PC-9 (cell line): Measurements from ENCODE around the gene ATG4B. TPM values are rescaled to one million over a fixed set of nuclear protein-coding genes. Genes with fewer than 3 reads are reported as not detected.

Experiments
- BruUV-seq: library from RNA; stranded (reverse); fragments of 400-500 nt; replicated peaks from 2 replicates; lab custom pipeline; 2021; lab: Mats Ljungman, UMichigan
- CTCF ChIA-PET: fragments of 300-600 bp; sonication (Branson Sonifier 250); formaldehyde crosslinking; loops from one replicate; lab custom pipeline; 2022; ENCODE audit warnings: antibody characterized with exemption; lab: Charles Lee
- POLR2A ChIA-PET: fragments of 300-600 bp; sonication (Branson Sonifier 250); formaldehyde crosslinking; loops from one replicate; lab custom pipeline; 2022; ENCODE audit warnings: antibody characterized with exemption; ENCODE audit not compliant: unreplicated experiment; lab: Charles Lee
- DNase-seq, 2 experiments: peaks; one replicate each; pipeline versions ENCODE4 v3.0.0 to v3.0.0-alpha.2; 2015 to 2022; ENCODE audit warnings: mixed read lengths in 1 of 2
- H2AFZ ChIP-seq: fragments of 200-600 bp; sonication (generic); 2 replicates; pipeline ENCODE4 v1.8.1; 2017; ENCODE audit warnings: antibody characterized with exemption
- H3F3A ChIP-seq: fragments of 200-600 bp; sonication (generic); 2 replicates; pipeline ENCODE4 v1.8.1; 2017; ENCODE audit warnings: antibody characterized with exemption, mild to moderate bottlenecking, low read depth; ENCODE audit not compliant: insufficient read depth
- H3K27ac ChIP-seq: fragments of 200-600 bp; sonication (generic); 2 replicates; pipeline ENCODE4 v1.6.1; 2016; ENCODE audit warnings: mixed run types
- H3K27me3 ChIP-seq: fragments of 200-600 bp; sonication (generic); 2 replicates; pipeline ENCODE4 v1.6.1; 2016; ENCODE audit warnings: low read depth, mixed run types; ENCODE audit not compliant: insufficient read depth
- H3K36me3 ChIP-seq: fragments of 200-600 bp; sonication (generic); 2 replicates; pipeline ENCODE4 v1.6.1; 2016; ENCODE audit warnings: low read depth, mixed run types
- H3K4me1 ChIP-seq: fragments of 200-600 bp; sonication (generic); replicated peaks from 2 replicates; pipeline ENCODE4 v1.6.1; 2016; ENCODE audit warnings: mixed run types; ENCODE audit not compliant: insufficient read depth
- H3K4me2 ChIP-seq: fragments of 200-600 bp; sonication (generic); 2 replicates; pipeline ENCODE4 v1.6.1; 2017; ENCODE audit warnings: mixed run types
- H3K4me3 ChIP-seq: fragments of 200-600 bp; sonication (generic); 2 replicates; pipeline ENCODE4 v1.6.1; 2016; ENCODE audit warnings: mixed run types
- H3K79me2 ChIP-seq: fragments of 200-600 bp; sonication (generic); 2 replicates; pipeline ENCODE4 v1.6.1; 2017; ENCODE audit warnings: low read depth, mixed run types
- H3K9me2 ChIP-seq: fragments of 200-600 bp; sonication (generic); 2 replicates; pipeline ENCODE4 v1.8.1; 2017; ENCODE audit warnings: mild to moderate bottlenecking; ENCODE audit not compliant: insufficient read depth
- H3K9me3 ChIP-seq: fragments of 200-600 bp; sonication (generic); 2 replicates; pipeline ENCODE4 v1.8.1; 2016; ENCODE audit warnings: low read depth; ENCODE audit not compliant: insufficient read depth
- H4K20me1 ChIP-seq: fragments of 200-600 bp; sonication (generic); 2 replicates; pipeline ENCODE4 v1.8.1; 2017; ENCODE audit not compliant: insufficient read depth
- EZH2 ChIP-seq: fragments of 200-600 bp; sonication (generic); IDR thresholded peaks from 2 replicates; pipeline ENCODE4 v1.8.0; 2017; ENCODE audit warnings: antibody characterized with exemption, low read depth
- intact Hi-C: fragments of 100-400 bp; cut with micrococcal nuclease; formaldehyde crosslinking; loops from one replicate; pipeline ENCODE4 v1.10.0; 2022; ENCODE audit not compliant: unreplicated experiment
- total RNA-seq: library from RNA; stranded (reverse); gene quantifications from 2 replicates; pipeline ENCODE4 v1.2.3, GENCODE V29; 2021
- TF ChIP-seq, protein P1 (sequence below): fragments of 200-600 bp; sonication (generic); conservative IDR thresholded peaks from 2 replicates; pipeline ENCODE4 v1.6.1; 2017; ENCODE audit warnings: mixed run types, antibody characterized with exemption, mild to moderate bottlenecking, moderate library complexity

ATG4B gene
- total RNA-seq, 1 experiment from 2014 or later: 162 TPM

DNA sequence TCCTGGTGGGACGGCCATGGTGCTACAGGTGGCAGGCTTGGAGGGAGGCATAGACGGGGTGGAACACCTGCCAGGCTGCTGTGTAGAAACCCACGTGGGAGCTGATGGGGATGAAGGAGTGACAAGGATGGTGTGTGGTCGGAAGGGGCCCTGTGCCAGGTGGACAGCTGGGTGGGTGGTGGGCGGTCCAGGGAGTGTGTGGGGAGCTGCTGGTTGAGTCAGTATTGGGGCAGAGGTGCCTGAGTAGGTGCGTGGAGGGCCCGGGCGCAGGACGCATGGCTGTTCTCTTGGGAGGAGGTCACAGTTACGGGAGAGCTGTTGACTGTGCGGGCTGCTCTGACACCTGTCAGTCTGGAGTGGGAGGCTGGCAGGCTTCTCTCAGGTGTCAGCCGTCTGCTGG, 84.4 kb downstream of the ATG4B start:
- Histone ChIP-seq H2AFZ (no peak overlapping the region), H3K9me3 (no peaks in the 10 kb centered on the region), H3K79me2 (no peaks in the 10 kb centered on the region), H4K20me1 (peaks cover 9% of the 10 kb centered on the region; the same call in 1 of the 2 replicates), H3K27ac (no peak overlapping the region), H3K4me1 (no peaks in the 10 kb centered on the region), H3K9me2 (no peaks in the 10 kb centered on the region), H3F3A (no peaks in the 10 kb centered on the region; the same call in 1 of the 2 replicates), H3K27me3 (no peaks in the 10 kb centered on the region), H3K4me3 (no peak overlapping the region), H3K36me3 (0 out of 2 replicates have a peak, but pooled peaks cover 8% of the 10 kb centered on the region), H3K4me2 (no peak overlapping the region)
- no TSS peak for BruUV-seq
- TF ChIP-seq, protein P1, sequence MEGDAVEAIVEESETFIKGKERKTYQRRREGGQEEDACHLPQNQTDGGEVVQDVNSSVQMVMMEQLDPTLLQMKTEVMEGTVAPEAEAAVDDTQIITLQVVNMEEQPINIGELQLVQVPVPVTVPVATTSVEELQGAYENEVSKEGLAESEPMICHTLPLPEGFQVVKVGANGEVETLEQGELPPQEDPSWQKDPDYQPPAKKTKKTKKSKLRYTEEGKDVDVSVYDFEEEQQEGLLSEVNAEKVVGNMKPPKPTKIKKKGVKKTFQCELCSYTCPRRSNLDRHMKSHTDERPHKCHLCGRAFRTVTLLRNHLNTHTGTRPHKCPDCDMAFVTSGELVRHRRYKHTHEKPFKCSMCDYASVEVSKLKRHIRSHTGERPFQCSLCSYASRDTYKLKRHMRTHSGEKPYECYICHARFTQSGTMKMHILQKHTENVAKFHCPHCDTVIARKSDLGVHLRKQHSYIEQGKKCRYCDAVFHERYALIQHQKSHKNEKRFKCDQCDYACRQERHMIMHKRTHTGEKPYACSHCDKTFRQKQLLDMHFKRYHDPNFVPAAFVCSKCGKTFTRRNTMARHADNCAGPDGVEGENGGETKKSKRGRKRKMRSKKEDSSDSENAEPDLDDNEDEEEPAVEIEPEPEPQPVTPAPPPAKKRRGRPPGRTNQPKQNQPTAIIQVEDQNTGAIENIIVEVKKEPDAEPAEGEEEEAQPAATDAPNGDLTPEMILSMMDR: no peak
- TF ChIP-seq EZH2: no peak
- ChIA-PET CTCF (no interaction called here), POLR2A (interaction anchor here (0.6 kb wide), 1 partner anchor 55 kb away, joined by 7 read pairs; no protein-coding TSS in a partner anchor)
- DNase-seq: no peak
- intact Hi-C loops: no loop called here

DNA sequence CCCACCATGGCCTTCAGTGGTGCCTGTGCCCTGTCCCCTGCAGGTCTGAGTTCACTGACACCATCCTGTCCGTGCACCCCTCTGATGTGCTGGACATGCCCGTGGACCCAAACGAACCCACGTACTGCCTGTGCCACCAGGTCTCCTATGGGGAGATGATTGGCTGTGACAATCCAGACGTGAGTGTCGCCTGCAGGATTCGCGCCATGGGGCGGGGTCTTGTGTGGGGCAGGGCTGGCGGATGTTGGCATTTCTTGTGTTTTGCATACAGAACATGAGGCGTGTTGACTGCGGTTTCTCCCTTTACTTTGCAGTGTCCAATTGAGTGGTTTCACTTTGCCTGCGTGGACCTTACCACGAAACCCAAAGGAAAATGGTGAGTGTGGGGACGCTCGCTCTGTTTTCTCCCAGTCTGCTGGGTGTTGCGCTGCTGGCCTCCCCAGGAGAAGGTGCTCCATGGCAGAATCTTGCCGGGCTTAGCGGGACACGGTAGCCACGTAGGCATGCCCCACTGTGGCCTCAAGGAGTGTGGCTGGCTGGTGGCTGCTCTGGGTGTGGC, 85.5 kb downstream of the ATG4B start:
- Histone ChIP-seq H2AFZ (no peak overlapping the region), H3K36me3 (0 out of 2 replicates have a peak, but pooled peaks cover 8% of the 10 kb centered on the region), H3K79me2 (no peaks in the 10 kb centered on the region), H3K9me2 (no peaks in the 10 kb centered on the region), H3K4me1 (no peaks in the 10 kb centered on the region), H3K27ac (no peak overlapping the region), H3K9me3 (no peaks in the 10 kb centered on the region), H3K4me3 (no peak overlapping the region), H3K27me3 (no peaks in the 10 kb centered on the region), H4K20me1 (peaks cover 9% of the 10 kb centered on the region; the same call in 1 of the 2 replicates), H3K4me2 (no peak overlapping the region), H3F3A (no peaks in the 10 kb centered on the region; the same call in 1 of the 2 replicates)
- ChIA-PET POLR2A (interaction anchor here (0.6 kb wide), 1 partner anchor 33 kb away, joined by 4 read pairs; no protein-coding TSS in a partner anchor), CTCF (no interaction called here)
- no peak for TF ChIP-seq EZH2
- TF ChIP-seq, protein P1: no peak
- no peak for DNase-seq
- intact Hi-C loops: no loop called here
- BruUV-seq: no TSS peak

Other genes with a start within 250 kb of the ATG4B start
- 201 and 268 TPM in 2 replicates for gene STK25, start 129.1 kb upstream of the ATG4B start, total RNA-seq
- gene BOK, start 78.9 kb upstream of the ATG4B start, total RNA-seq: 72.8 and 107 TPM in 2 replicates
- gene THAP4, start 535 bp upstream of the ATG4B start, total RNA-seq: 78.2 and 94.8 TPM in 2 replicates
- gene DTYMK, start 49.1 kb downstream of the ATG4B start, total RNA-seq: 183 and 191 TPM in 2 replicates
- 79.7 and 106 TPM in 2 replicates for gene ING5, start 64.3 kb downstream of the ATG4B start, total RNA-seq
- gene D2HGDH, start 96.9 kb downstream of the ATG4B start, total RNA-seq: 131 and 232 TPM in 2 replicates
- gene GAL3ST2, start 139.1 kb downstream of the ATG4B start, total RNA-seq: 3.9 and 4.3 TPM in 2 replicates
- 0.90 and 0.92 TPM in 2 replicates for gene NEU4, start 171.5 kb downstream of the ATG4B start, total RNA-seq
- gene PDCD1, start 221.2 kb downstream of the ATG4B start, total RNA-seq: not detected in 2 replicates
- gene RTP5, start 232.0 kb downstream of the ATG4B start, total RNA-seq: not detected in 2 replicates